ENCODE measurements around the gene FUOM.

Gene FUOM

GRCh38 chr10:133357285-133358161 lies at the start of gene FUOM:
TSS of gene FUOM (minus strand) at chr10:133358019. CDS start at chr10:133358007, 12 bp downstream.
- peak; percentile 73 for DNase-seq

DNA sequence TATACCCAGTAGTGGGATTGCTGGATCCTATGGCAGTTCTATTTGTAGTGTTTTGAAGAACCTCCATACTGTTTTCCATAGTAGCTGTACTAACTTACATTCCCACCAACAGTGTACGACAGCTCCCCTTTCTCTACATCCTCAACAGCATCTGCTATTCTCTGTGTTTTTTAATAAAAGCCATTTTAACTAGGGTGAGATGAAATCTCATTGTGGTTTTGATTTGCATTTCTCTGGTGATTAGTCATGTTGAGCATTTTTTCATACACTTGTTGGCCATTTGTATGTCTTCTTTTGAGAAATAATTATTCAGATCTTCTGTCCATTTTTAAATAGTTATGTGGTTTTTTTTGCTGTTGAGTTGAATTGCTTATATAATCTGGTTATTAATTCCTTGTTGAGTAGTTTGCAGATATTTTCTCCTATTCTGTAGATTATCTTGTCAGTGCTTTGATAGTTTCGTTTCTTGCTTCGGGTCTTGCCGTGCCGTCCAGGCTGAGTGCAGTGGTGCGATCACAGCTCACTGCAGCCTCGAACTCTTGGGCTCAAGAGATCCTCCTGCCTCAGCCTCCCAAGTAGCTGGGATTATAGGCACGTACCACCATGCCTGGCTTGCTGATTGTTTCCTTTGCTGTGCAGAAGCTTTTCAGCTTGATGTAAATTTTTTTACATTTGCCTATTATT lies 48.2 kb upstream of the FUOM start:
- DNase-seq: no peak

- DNase-seq: no peak
Measured at GRCh38 chr10:133405272-133405671, 47.5 kb upstream of the FUOM start.

- no peak for DNase-seq
Measured at GRCh38 chr10:133403784-133404183, 46.0 kb upstream of the FUOM start.

- no peak for DNase-seq
Measured at GRCh38 chr10:133403359-133403758, 45.5 kb upstream of the FUOM start.

GRCh38 chr10:133401981-133402725 lies 44.3 kb upstream of the FUOM start:
- DNase-seq: no peak

GRCh38 chr10:133401500-133401899 lies 43.7 kb upstream of the FUOM start:
- no peak for DNase-seq

GRCh38 chr10:133400624-133401424 lies 43.0 kb upstream of the FUOM start:
- no peak for DNase-seq

GRCh38 chr10:133399123-133399601 lies 41.3 kb upstream of the FUOM start:
- no peak for DNase-seq

DNA sequence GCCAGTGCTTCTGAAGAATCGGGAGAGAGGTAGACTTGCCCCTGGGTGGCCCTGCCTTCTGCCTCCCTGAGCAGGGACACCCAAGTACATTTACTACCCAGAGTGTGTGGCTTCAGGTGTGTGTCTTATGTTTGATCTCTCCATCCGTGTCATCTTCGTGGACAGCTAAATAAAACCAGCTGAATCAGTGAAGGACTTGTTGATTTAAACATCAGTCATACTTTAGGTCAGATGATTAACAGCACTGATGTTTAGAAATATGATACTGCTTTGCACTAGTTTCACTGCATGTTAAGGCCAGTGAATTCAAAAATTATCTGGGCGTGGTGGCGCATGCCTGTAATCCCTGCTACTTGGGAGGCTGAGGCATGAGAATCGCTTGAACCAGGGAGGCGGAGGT lies 40.1 kb upstream of the FUOM start:
- DNase-seq: no peak

GRCh38 chr10:133396035-133396624 lies 38.3 kb upstream of the FUOM start:
- DNase-seq: no peak

- peak; percentile 18 for DNase-seq
Measured at GRCh38 chr10:133394801-133395221, 37.0 kb upstream of the FUOM start.

DNA sequence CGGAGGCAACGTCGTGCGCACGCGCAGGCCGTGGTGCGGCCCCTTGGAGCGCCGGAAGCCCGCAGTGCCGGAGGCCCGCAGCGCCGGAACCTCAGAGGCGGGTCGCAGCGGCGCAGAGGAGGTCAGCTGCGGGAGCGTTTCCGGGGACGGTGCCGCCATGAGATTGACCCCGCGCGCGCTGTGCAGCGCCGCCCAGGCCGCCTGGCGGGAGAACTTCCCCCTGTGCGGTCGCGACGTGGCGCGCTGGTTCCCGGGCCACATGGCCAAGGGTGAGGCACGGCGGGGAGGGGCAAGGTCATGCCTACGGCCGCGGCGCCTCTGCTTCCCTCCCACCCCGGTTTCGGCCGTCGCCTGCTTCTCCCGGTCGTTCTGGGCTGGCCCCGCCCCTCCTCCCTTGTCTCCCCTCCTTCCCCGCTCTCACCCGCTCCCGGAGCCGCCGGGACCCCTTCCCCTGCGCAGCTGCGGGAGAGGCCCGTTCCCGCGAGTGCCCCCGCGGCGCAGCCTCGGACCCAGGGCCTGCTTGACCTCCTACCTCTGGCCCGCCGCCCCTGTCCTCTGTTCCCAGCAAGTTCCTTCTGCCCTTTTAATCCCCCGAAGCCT lies 36.3 kb upstream of the FUOM start, which contains the start of gene MTG1:
TSS of gene MTG1 (plus strand) at position 94 of the 600 bp plus-strand sequence. CDS start at position 158, 64 bp downstream.
- DNase-seq: peak; percentile 95

GRCh38 chr10:133393401-133394063 lies 35.7 kb upstream of the FUOM start:
- no peak for DNase-seq

DNA sequence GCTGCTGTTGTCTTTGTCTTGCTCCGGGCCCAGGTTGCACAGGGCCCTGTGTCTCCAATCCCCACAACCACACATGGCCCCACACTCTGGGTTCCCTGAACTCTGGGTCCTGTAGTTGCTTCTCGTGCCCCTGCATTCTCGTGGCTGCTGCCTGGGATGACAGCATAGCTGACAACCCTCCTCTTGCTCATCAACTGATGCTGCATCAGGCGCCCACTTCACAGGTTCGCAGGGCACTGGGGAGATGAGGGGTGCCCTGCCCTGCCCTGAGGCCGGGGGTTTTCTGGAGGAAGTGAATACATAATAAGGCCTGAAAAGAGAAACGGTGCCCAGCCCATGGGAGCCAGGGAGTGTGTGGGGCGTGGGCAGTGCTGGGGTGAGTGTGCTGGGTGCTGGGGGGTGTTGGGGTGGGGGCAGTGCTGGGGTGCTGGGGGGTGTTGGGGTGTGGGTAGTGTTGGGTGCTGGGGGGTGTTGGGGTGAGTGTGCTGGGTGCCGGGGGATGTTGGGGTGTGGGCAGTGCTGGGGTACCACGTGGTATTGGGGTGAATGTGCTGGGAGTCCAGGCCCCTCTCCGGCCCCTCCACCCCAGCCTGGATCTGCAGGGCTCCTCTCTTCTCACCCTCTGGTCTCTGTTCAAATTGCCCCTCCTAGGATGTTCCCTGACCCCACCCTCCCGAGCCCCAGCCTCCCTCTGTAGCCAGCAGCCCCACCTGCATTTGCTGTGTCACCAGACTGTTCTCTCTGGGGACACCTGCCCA lies 34.1 kb upstream of the FUOM start:
- no peak for DNase-seq

DNA sequence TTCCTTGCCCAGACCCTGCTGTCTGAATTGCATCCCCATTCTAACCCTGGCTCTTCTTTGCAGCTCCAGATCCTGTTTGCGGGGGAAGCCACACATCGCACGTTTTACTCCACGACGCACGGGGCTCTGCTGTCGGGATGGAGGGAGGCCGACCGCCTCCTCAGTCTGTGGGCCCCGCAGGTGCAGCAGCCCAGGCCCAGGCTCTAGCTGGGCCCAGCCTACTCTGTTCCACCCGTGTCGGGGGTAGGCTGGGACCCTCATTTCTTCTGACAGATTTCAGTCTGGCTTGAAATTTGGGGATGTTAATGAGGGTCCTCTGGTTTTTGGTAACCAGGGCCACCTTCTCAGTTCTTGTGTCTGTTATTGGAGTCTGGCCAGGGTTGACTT lies 33.4 kb upstream of the FUOM start:
- DNase-seq: no peak

DNA sequence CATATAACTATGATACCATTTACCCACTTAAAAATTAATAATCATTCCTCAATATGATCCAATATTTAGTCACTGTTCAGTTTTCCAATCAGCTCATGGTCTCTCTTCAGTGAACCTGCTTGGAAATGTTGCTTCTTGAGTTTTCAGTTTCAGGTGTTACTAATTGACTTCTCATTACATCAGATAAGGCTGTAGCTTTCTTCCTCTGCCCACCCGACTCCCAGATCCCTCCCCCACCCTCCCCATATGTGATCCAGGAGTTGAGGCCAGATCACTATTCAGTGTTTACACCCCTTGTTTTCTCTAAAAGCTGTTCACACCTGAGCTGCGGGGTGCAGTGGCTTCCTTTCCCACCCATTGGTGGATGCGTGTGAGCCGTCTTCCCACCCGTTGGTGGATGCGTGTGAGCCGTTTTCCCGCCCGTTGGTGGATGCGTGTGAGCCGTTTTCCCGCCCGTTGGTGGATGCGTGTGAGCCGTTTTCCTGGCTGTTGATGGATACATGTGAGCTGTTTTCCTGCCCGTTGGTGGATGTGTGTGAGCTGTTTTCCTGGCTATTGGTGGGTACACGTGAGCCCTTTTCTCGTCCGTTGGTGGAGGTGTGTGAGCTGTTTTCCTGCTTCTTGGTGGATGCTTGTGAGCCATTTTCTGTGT lies 32.9 kb upstream of the FUOM start:
- no peak for DNase-seq

DNA sequence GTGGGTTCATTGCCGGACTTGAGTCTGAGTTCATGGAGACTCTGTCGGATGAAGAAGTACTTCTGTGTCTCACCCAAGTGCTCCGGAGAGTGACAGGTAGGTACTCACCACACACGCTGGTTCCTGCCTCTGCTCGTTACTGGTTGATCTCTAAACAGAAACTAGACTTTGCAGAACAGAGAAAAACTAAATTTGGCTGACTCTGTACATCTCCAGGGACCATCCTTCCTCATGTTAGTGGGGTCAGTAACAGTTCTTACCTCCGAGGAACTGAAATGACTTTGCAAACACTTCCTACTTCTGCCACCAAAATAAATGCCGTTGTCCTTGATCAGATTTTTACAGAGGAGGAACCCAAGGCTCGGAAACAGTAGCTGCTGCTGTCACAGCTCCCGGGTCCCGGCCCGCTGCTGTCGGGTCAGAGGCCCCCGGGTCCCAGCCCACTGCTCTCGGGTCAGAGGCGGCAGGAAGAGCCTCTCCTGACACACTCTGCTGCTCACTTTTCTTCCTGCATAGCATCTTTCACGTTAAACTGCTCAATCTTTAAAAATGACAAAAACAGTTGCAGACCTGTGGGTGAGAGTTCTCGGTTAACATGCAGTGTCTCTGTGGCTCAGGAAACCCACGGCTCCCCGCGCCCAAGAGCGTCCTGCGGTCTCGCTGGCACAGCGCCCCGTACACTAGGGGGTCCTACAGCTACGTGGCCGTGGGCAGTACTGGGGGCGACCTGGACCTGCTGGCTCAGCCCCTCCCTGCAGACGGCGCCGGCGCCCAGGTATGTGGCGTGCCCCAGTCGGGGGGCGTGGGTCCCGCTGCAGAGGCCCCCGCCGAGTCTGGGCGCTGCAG lies 31.4 kb upstream of the FUOM start:
- no peak for DNase-seq

Data from NCI-H146 (cell line).